Measurements from ENCODE around the gene ASCC1. TPM values are rescaled to one million over a fixed set of nuclear protein-coding genes. Genes with fewer than 3 reads are reported as not detected.
A peak's percentile ranks its signal among the peaks of the same experiment; 100 is the strongest.

Gene ASCC1
- total and polyA plus RNA-seq, 2 of the 4 experiments (the other 2 are of a cell fraction), result 15.9 to 21.0 TPM

- no CpG with 5 or more reads among the region's 9 CpGs for whole genome bisulfite sequencing, 2 experiments (ENCODE audit: extremely low coverage in 2 of 2, insufficient read length in 1 of 2)
- no TSS peak for BruUV-seq (replicated peaks)
- H3K4me2 ChIP-seq (ENCODE audit: low read depth, low read length), result peak overlapping the region; percentile 16; the same call in 1 of the 2 replicates
These were observed 118.4 kb downstream of the ASCC1 start for GRCh38 chr10:72097448-72098300.

More at GRCh38 chr10:72097448-72098300, 118.4 kb downstream of the ASCC1 start:
- H2BK15ac ChIP-seq (ENCODE audit: low read depth, low read length), result no peak overlapping the region
- peak overlapping the region; percentile 6; the same call in 1 of the 2 replicates for H3K23ac ChIP-seq (ENCODE audit: low read depth, low read length)
- H2AK9ac ChIP-seq (replicated peaks; ENCODE audit: low read depth, low read length, poor library complexity), result no peak overlapping the region
- no peak overlapping the region for H2BK120ac ChIP-seq (ENCODE audit: low read depth, low read length)
- H2BK5ac ChIP-seq (ENCODE audit: low read depth, low read length, poor library complexity, severe bottlenecking), result peak overlapping the region; percentile 13
- H3K27ac ChIP-seq (ENCODE audit: insufficient read depth, low read length), result no peak overlapping the region
- H2BK20ac ChIP-seq (ENCODE audit: low read depth, low read length), result no peak overlapping the region
- H4K5ac ChIP-seq (ENCODE audit: low read depth, low read length), result no peak overlapping the region
- H3K9me3 ChIP-seq (ENCODE audit: control insufficient read depth, insufficient read depth, low read length), result no peaks in the 10 kb centered on the region
- H3K9me1 ChIP-seq (ENCODE audit: insufficient read depth, low read length), result peaks cover 3% of the 10 kb centered on the region; the same call in 1 of the 2 replicates
- H3K4ac ChIP-seq (ENCODE audit: low read depth, low read length), result peak overlapping the region; percentile 70; the same call in 1 of the 2 replicates
- dilution Hi-C loops (cut with HindIII; ENCODE audit: low sequenced_read_pairs, unreplicated experiment), result no loop called here
- ATAC-seq (ENCODE audit: low read depth) (peak; percentile 90), DNase-seq (peak; percentile 99)
- H3K79me1 ChIP-seq (ENCODE audit: low read depth in 1 of 2, low read length in 2 of 2), result no peaks in the 10 kb centered on the region
- no peak overlapping the region for H3K4me3 ChIP-seq (ENCODE audit: insufficient read depth, low read depth, low read length)
- H2AFZ ChIP-seq (replicated peaks; ENCODE audit: low read length, poor library complexity), result no peak overlapping the region
- H3K14ac ChIP-seq (replicated peaks; ENCODE audit: low read depth, low read length), result no peak overlapping the region
- H3K27me3 ChIP-seq (ENCODE audit: control insufficient read depth, insufficient read depth, low read length), result no peaks in the 10 kb centered on the region
- H3K36me3 ChIP-seq (ENCODE audit: control insufficient read depth, insufficient read depth, low read length), result peaks cover 4% of the 10 kb centered on the region; the same call in 1 of the 2 replicates
- 0 out of 2 replicates have a peak overlapping the region, but pooled peaks have one; percentile 33 for H2AK5ac ChIP-seq (ENCODE audit: low read depth, low read length)
- in situ Hi-C loops (cut with MboI; ENCODE audit: low sequenced_read_pairs), result no loop called here
- H3K18ac ChIP-seq (ENCODE audit: low read depth, low read length), result no peak overlapping the region
- H3K56ac ChIP-seq (ENCODE audit: extremely low read depth, insufficient read depth, low read length), result no peak overlapping the region
- peaks cover 10% of the 10 kb centered on the region; the same call in 1 of the 2 replicates for H4K20me1 ChIP-seq (ENCODE audit: insufficient read depth, low read length)
- no peak overlapping the region for H4K91ac ChIP-seq (ENCODE audit: insufficient read depth, low read depth, low read length)
- peak overlapping the region in 1 of 2 experiments; percentile 14; a peak in 1 of 4 replicates for H4K8ac ChIP-seq (ENCODE audit: low read depth in 2 of 2, low read length in 2 of 2)
- CTCF ChIA-PET, result interaction anchor here (1.3 kb wide), 1 partner anchor 9 kb away, joined by 5 read pairs; no protein-coding TSS in a partner anchor
- H3K9ac ChIP-seq (ENCODE audit: low read depth, low read length), result no peak overlapping the region
- TF ChIP-seq MAZ (IDR thresholded peaks at IDR 0.05; ENCODE audit: borderline replicate concordance, low read depth, low read length), result 0 out of 2 replicates have a peak, but pooled peaks have one; percentile 21
- no peak for TF ChIP-seq RCOR1 (IDR thresholded peaks at IDR 0.05; ENCODE audit: insufficient replicate concordance, low read length)
- peak; percentile 74 for TF ChIP-seq CEBPB (IDR thresholded peaks at IDR 0.05; ENCODE audit: low read depth, low read length)
- no peak for TF ChIP-seq MXI1 (IDR thresholded peaks at IDR 0.05; ENCODE audit: borderline replicate concordance, low read depth, low read length)
- TF ChIP-seq SMC3 (IDR thresholded peaks at IDR 0.05; ENCODE audit: low read depth, low read length), result no peak
- TF ChIP-seq BHLHE40 (IDR thresholded peaks at IDR 0.05; ENCODE audit: low read depth, low read length), result peak; percentile 75
- TF ChIP-seq POLR2A (IDR thresholded peaks at IDR 0.05; ENCODE audit: low read depth, low read length), result 0 out of 2 replicates have a peak, but pooled peaks have one; percentile 22
- TF ChIP-seq RFX5 (IDR thresholded peaks at IDR 0.05; ENCODE audit: low read depth, low read length), result no peak
- TF ChIP-seq FOS (IDR thresholded peaks at IDR 0.05; ENCODE audit: low read depth, low read length), result peak; percentile 97
- POLR2A ChIA-PET (ENCODE audit: unreplicated experiment), result no interaction called here
- H3K4me1 ChIP-seq (ENCODE audit: control insufficient read depth, insufficient read depth, low read length), result peaks cover 11% of the 10 kb centered on the region
- intact Hi-C loops (cut with micrococcal nuclease), result no loop called here

Data from IMR-90 (cell line).